ENCODE data around the gene ADCY1.
A peak's percentile ranks its signal among the peaks of the same experiment; 100 is the strongest.

ADCY1 gene

GRCh38 chr7:45583296-45583695 is 9.1 kb downstream of the ADCY1 start:
- Histone ChIP-seq H3K4me3 (ENCODE audit: low read depth, low read length) (no peak overlapping the region), H3K27ac (no peak overlapping the region)

GRCh38 chr7:45584261-45585210 is 10.4 kb downstream of the ADCY1 start:
- Histone ChIP-seq H3K27ac (no peak overlapping the region), H3K4me3 (ENCODE audit: low read depth, low read length) (no peak overlapping the region), H3K36me3 (no peaks in the 10 kb centered on the region), H3K27me3 (ENCODE audit: insufficient read depth, low read depth, severe bottlenecking) (no peaks in the 10 kb centered on the region), H3K9me3 (ENCODE audit: severe bottlenecking) (no peaks in the 10 kb centered on the region)
- TF ChIP-seq CTCF (IDR thresholded peaks at IDR 0.05; ENCODE audit: low read depth, low read length): peak; percentile 46
- no peak for DNase-seq

More at GRCh38 chr7:45583296-45583695, 9.1 kb downstream of the ADCY1 start:
- Histone ChIP-seq H3K36me3 (no peaks in the 10 kb centered on the region), H3K9me3 (ENCODE audit: severe bottlenecking) (no peaks in the 10 kb centered on the region), H3K27me3 (ENCODE audit: insufficient read depth, low read depth, severe bottlenecking) (no peaks in the 10 kb centered on the region)
- no peak for DNase-seq
- TF ChIP-seq CTCF (IDR thresholded peaks at IDR 0.05; ENCODE audit: low read depth, low read length): no peak

- no peaks in the 10 kb centered on the region for H3K27me3 ChIP-seq (ENCODE audit: insufficient read depth, low read depth, severe bottlenecking)
- H3K27ac ChIP-seq: no peak overlapping the region
- no peaks in the 10 kb centered on the region for H3K9me3 ChIP-seq (ENCODE audit: severe bottlenecking)
- peak; percentile 2 for DNase-seq
- H3K36me3 ChIP-seq: no peaks in the 10 kb centered on the region
- H3K4me3 ChIP-seq (ENCODE audit: low read depth, low read length): no peak overlapping the region
- no peak for TF ChIP-seq CTCF (IDR thresholded peaks at IDR 0.05; ENCODE audit: low read depth, low read length)
These were observed 11.5 kb downstream of the ADCY1 start for GRCh38 chr7:45585628-45586027.

GRCh38 chr7:45586542-45587520 is 12.7 kb downstream of the ADCY1 start:
- Histone ChIP-seq H3K36me3 (no peaks in the 10 kb centered on the region), H3K4me3 (ENCODE audit: low read depth, low read length) (no peak overlapping the region), H3K27me3 (ENCODE audit: insufficient read depth, low read depth, severe bottlenecking) (no peaks in the 10 kb centered on the region), H3K27ac (no peak overlapping the region), H3K9me3 (ENCODE audit: severe bottlenecking) (no peaks in the 10 kb centered on the region)
- TF ChIP-seq CTCF (IDR thresholded peaks at IDR 0.05; ENCODE audit: low read depth, low read length): no peak
- peak; percentile 6 for DNase-seq

GRCh38 chr7:45588466-45588865 is 14.3 kb downstream of the ADCY1 start:
- Histone ChIP-seq H3K27ac (no peak overlapping the region), H3K9me3 (ENCODE audit: severe bottlenecking) (no peaks in the 10 kb centered on the region), H3K4me3 (ENCODE audit: low read depth, low read length) (no peak overlapping the region), H3K36me3 (no peaks in the 10 kb centered on the region), H3K27me3 (ENCODE audit: insufficient read depth, low read depth, severe bottlenecking) (no peaks in the 10 kb centered on the region)
- DNase-seq: peak; percentile 3
- no peak for TF ChIP-seq CTCF (IDR thresholded peaks at IDR 0.05; ENCODE audit: low read depth, low read length)

All from WERI-Rb-1 (cell line).